ENCODE results near the gene POPDC3.
"Not testable (repeated sequence)": the region's sequence is repeated elsewhere in the genome, so short reads cannot be mapped to it uniquely, and the experiment has no call there.

Gene POPDC3

GRCh38 chr6:105179244-105180065 is at the start of gene POPDC3:
TSS of gene POPDC3 (minus strand) at chr6:105180014. CDS start at chr6:105161909, 18,105 bp downstream.
- H3K9me3 Mint-ChIP-seq = no peaks in the 10 kb centered on the region
- H3K4me3 Mint-ChIP-seq = peak within 1 kb of the TSS; percentile 48
- peak; percentile 52 for ATAC-seq
- peak; percentile 15 for DNase-seq
- peaks cover 9% of the 10 kb centered on the region for H3K4me1 Mint-ChIP-seq
- peaks cover 54% of the 10 kb centered on the region for H3K27me3 Mint-ChIP-seq
- H3K27ac Mint-ChIP-seq = no peak within 1 kb of the TSS
- H3K36me3 Mint-ChIP-seq (ENCODE audit: low read depth) = no peaks in the 10 kb centered on the region

GRCh38 chr6:105227295-105227767 is 47.5 kb upstream of the POPDC3 start:
- no peaks in the 10 kb centered on the region for H3K4me1 Mint-ChIP-seq
- H3K36me3 Mint-ChIP-seq (ENCODE audit: low read depth) = no peaks in the 10 kb centered on the region
- no peaks in the 10 kb centered on the region for H3K9me3 Mint-ChIP-seq
- ATAC-seq (no peak), DNase-seq (no peak)
- H3K4me3 Mint-ChIP-seq = no peak overlapping the region
- H3K27ac Mint-ChIP-seq = no peak overlapping the region
- H3K27me3 Mint-ChIP-seq = peaks cover 16% of the 10 kb centered on the region

- H3K36me3 Mint-ChIP-seq (ENCODE audit: low read depth) = no peaks in the 10 kb centered on the region
- ATAC-seq (no peak), DNase-seq (no peak)
- H3K4me3 Mint-ChIP-seq = no peak overlapping the region
- no peaks in the 10 kb centered on the region for H3K9me3 Mint-ChIP-seq
- H3K27ac Mint-ChIP-seq = no peak overlapping the region
- no peaks in the 10 kb centered on the region for H3K4me1 Mint-ChIP-seq
- H3K27me3 Mint-ChIP-seq = peaks cover 13% of the 10 kb centered on the region
Observed at GRCh38 chr6:105226598-105227294, 46.9 kb upstream of the POPDC3 start.

GRCh38 chr6:105223242-105223641 is 43.4 kb upstream of the POPDC3 start:
- Mint-ChIP-seq H3K27ac (no peak overlapping the region), H3K36me3 (ENCODE audit: low read depth) (no peaks in the 10 kb centered on the region), H3K27me3 (peaks cover 5% of the 10 kb centered on the region), H3K9me3 (no peaks in the 10 kb centered on the region), H3K4me3 (no peak overlapping the region), H3K4me1 (no peaks in the 10 kb centered on the region)
- no peak for DNase-seq
- ATAC-seq = no peak

- H3K4me3 Mint-ChIP-seq; H3K4me1 Mint-ChIP-seq; H3K27ac Mint-ChIP-seq; DNase-seq; H3K36me3 Mint-ChIP-seq (ENCODE audit: low read depth); ATAC-seq; H3K9me3 Mint-ChIP-seq: not testable (repeated sequence)
- H3K27me3 Mint-ChIP-seq = peaks cover 11% of the 10 kb centered on the region
Observed at GRCh38 chr6:105221219-105221618, 41.4 kb upstream of the POPDC3 start.

- Mint-ChIP-seq H3K36me3 (ENCODE audit: low read depth) (no peaks in the 10 kb centered on the region), H3K9me3 (no peaks in the 10 kb centered on the region), H3K4me1 (no peaks in the 10 kb centered on the region), H3K27ac (no peak overlapping the region), H3K27me3 (peaks cover 12% of the 10 kb centered on the region), H3K4me3 (no peak overlapping the region)
- no peak for DNase-seq
- ATAC-seq = no peak
Observed at GRCh38 chr6:105220186-105220585, 40.4 kb upstream of the POPDC3 start.

- not testable (repeated sequence) for H3K36me3 Mint-ChIP-seq (ENCODE audit: low read depth); H3K4me1 Mint-ChIP-seq; H3K4me3 Mint-ChIP-seq; DNase-seq; H3K27ac Mint-ChIP-seq; ATAC-seq; H3K9me3 Mint-ChIP-seq
- H3K27me3 Mint-ChIP-seq = peaks cover 20% of the 10 kb centered on the region
Observed at GRCh38 chr6:105219218-105219617, 39.4 kb upstream of the POPDC3 start.

GRCh38 chr6:105215506-105215905 is 35.7 kb upstream of the POPDC3 start:
- H3K27ac Mint-ChIP-seq = no peak overlapping the region
- no peak for DNase-seq
- H3K4me3 Mint-ChIP-seq = no peak overlapping the region
- no peaks in the 10 kb centered on the region for H3K36me3 Mint-ChIP-seq (ENCODE audit: low read depth)
- no peak for ATAC-seq
- peaks cover 24% of the 10 kb centered on the region for H3K27me3 Mint-ChIP-seq
- H3K4me1 Mint-ChIP-seq = peaks cover 11% of the 10 kb centered on the region
- H3K9me3 Mint-ChIP-seq = no peaks in the 10 kb centered on the region

- Mint-ChIP-seq H3K27me3 (peaks cover 27% of the 10 kb centered on the region), H3K36me3 (ENCODE audit: low read depth) (no peaks in the 10 kb centered on the region), H3K4me1 (peaks cover 11% of the 10 kb centered on the region), H3K9me3 (no peaks in the 10 kb centered on the region), H3K4me3 (no peak overlapping the region), H3K27ac (no peak overlapping the region)
- ATAC-seq (no peak), DNase-seq (no peak)
Observed at GRCh38 chr6:105214668-105215067, 34.9 kb upstream of the POPDC3 start.

- ATAC-seq (no peak), DNase-seq (no peak)
- Mint-ChIP-seq H3K36me3 (ENCODE audit: low read depth) (no peaks in the 10 kb centered on the region), H3K9me3 (no peaks in the 10 kb centered on the region), H3K27ac (no peak overlapping the region), H3K4me3 (no peak overlapping the region), H3K4me1 (peaks cover 11% of the 10 kb centered on the region), H3K27me3 (peaks cover 27% of the 10 kb centered on the region)
Observed at GRCh38 chr6:105213272-105213671, 33.5 kb upstream of the POPDC3 start.

- DNase-seq = no peak
- peak; percentile 65 for ATAC-seq
- H3K4me1 Mint-ChIP-seq = peaks cover 11% of the 10 kb centered on the region
- H3K36me3 Mint-ChIP-seq (ENCODE audit: low read depth) = no peaks in the 10 kb centered on the region
- peak overlapping the region; percentile 37 for H3K27ac Mint-ChIP-seq
- no peaks in the 10 kb centered on the region for H3K9me3 Mint-ChIP-seq
- H3K27me3 Mint-ChIP-seq = peaks cover 27% of the 10 kb centered on the region
- no peak overlapping the region for H3K4me3 Mint-ChIP-seq
Observed at GRCh38 chr6:105212587-105212986, 32.8 kb upstream of the POPDC3 start.

- Mint-ChIP-seq H3K4me3 (no peak overlapping the region), H3K9me3 (no peaks in the 10 kb centered on the region), H3K27ac (no peak overlapping the region), H3K36me3 (ENCODE audit: low read depth) (no peaks in the 10 kb centered on the region), H3K4me1 (peaks cover 11% of the 10 kb centered on the region), H3K27me3 (peaks cover 25% of the 10 kb centered on the region)
- ATAC-seq (peak; percentile 46), DNase-seq (no peak)
Observed at GRCh38 chr6:105211831-105212230, 32.0 kb upstream of the POPDC3 start.

GRCh38 chr6:105210932-105211531 is 31.2 kb upstream of the POPDC3 start:
- Mint-ChIP-seq H3K27me3 (peaks cover 26% of the 10 kb centered on the region), H3K9me3 (no peaks in the 10 kb centered on the region), H3K27ac (no peak overlapping the region), H3K4me3 (no peak overlapping the region), H3K4me1 (peaks cover 11% of the 10 kb centered on the region), H3K36me3 (ENCODE audit: low read depth) (no peaks in the 10 kb centered on the region)
- DNase-seq = no peak
- no peak for ATAC-seq

GRCh38 chr6:105209950-105210706 is 30.3 kb upstream of the POPDC3 start:
- Mint-ChIP-seq H3K27me3 (peaks cover 24% of the 10 kb centered on the region), H3K27ac (no peak overlapping the region), H3K4me1 (peaks cover 11% of the 10 kb centered on the region), H3K36me3 (ENCODE audit: low read depth) (no peaks in the 10 kb centered on the region), H3K9me3 (no peaks in the 10 kb centered on the region), H3K4me3 (no peak overlapping the region)
- DNase-seq (no peak), ATAC-seq (no peak)

Measured in activated naive CD8-positive, alpha-beta T cell treated with anti-CD3 and anti-CD28 coated beads, Interleukin-2, amount 50 U/mL, for 24 hours (primary cell).